Ascending aorta (tissue), 2 donors: ENCODE results near the gene MKNK2. TPM values are rescaled to one million over a fixed set of nuclear protein-coding genes. Genes with fewer than 3 reads are reported as not detected.

Source experiments
- DNase-seq, 2 donors: peaks; one replicate each; pipeline ENCODE4 v3.0.0-alpha.2; 2019; ENCODE audit warnings: low spot score in 2 of 2
- H3K27ac ChIP-seq, 2 donors: fragments of 200-600 bp; sonication (generic); one replicate each; pipeline ENCODE4 v1.5.1; 2016 to 2017; ENCODE audit warnings: mild to moderate bottlenecking in 1 of 2
- H3K27me3 ChIP-seq: fragments of 200-600 bp; sonication (generic); one replicate; pipeline ENCODE4 v1.5.1; 2017
- H3K36me3 ChIP-seq, 2 donors: fragments of 200-600 bp; sonication (generic); one replicate each; pipeline ENCODE4 v1.5.1; 2016
- H3K4me1 ChIP-seq, 2 donors: fragments of 200-600 bp; sonication (generic); one replicate each; pipeline ENCODE4 v1.5.1; 2016 to 2017; ENCODE audit warnings: mild to moderate bottlenecking in 1 of 2
- H3K4me3 ChIP-seq, 2 donors: fragments of 200-600 bp; sonication (generic); one replicate each; pipeline ENCODE4 v1.5.1; 2016 to 2017; ENCODE audit warnings: mild to moderate bottlenecking in 1 of 2
- H3K9me3 ChIP-seq, 2 donors: fragments of 200-600 bp; sonication (generic); one replicate each; pipeline ENCODE4 v1.5.1; 2016
- CTCF ChIP-seq, 3 experiments: fragments of 200-600 bp in 2 of 3; fragments of 450-650 bp in 1 of 3; sonication (generic) in 2 of 3; IDR thresholded peaks; one replicate each; pipeline ENCODE4 v1.5.1; 2016 to 2019; ENCODE audit warnings: antibody characterized with exemption in 3 of 3, mild to moderate bottlenecking in 1 of 3, moderate library complexity in 1 of 3
- intact Hi-C: fragments of 100-400 bp; cut with DNase I; formaldehyde crosslinking; loops from one replicate; pipeline ENCODE4 v1.15.1; 2023
- total RNA-seq: library from RNA; depleted of rRNA; stranded (reverse); fragments of >200 nt; gene quantifications from one replicate; pipeline ENCODE4 v1.1.0, GENCODE V29; 2016

MKNK2 gene
- total RNA-seq, 1 donor from 2014 or later, result 228 TPM

GRCh38 chr19:2077398-2077797 is 26.4 kb upstream of the MKNK2 start:
- intact Hi-C loops, result no loop called here
- no peaks in the 10 kb centered on the region for H3K9me3 ChIP-seq

GRCh38 chr19:2076526-2076944 is 25.5 kb upstream of the MKNK2 start:
- DNase-seq, result no peak
- no peak overlapping the region for H3K4me3 ChIP-seq
- no peaks in the 10 kb centered on the region for H3K9me3 ChIP-seq
- TF ChIP-seq CTCF (IDR thresholded peaks at IDR 0.05), result no peak
- intact Hi-C loops, result no loop called here
- H3K27me3 ChIP-seq, result no peaks in the 10 kb centered on the region
- peaks cover 76 to 93% of the 10 kb centered on the region in 2 donors for H3K36me3 ChIP-seq
- H3K4me1 ChIP-seq, result no peaks in the 10 kb centered on the region
- H3K27ac ChIP-seq, result no peak overlapping the region

More at GRCh38 chr19:2077398-2077797, 26.4 kb upstream of the MKNK2 start:
- Histone ChIP-seq H3K4me3 (no peak overlapping the region), H3K36me3 (peaks cover 67 to 85% of the 10 kb centered on the region in 2 donors), H3K27me3 (no peaks in the 10 kb centered on the region), H3K4me1 (no peaks in the 10 kb centered on the region), H3K27ac (no peak overlapping the region)
- TF ChIP-seq CTCF (IDR thresholded peaks at IDR 0.05), result no peak
- DNase-seq, result no peak

GRCh38 chr19:2072757-2073551 is 21.9 kb upstream of the MKNK2 start:
- Histone ChIP-seq H3K27ac (no peak overlapping the region), H3K36me3 (peaks cover 58 to 67% of the 10 kb centered on the region in 2 donors), H3K27me3 (no peaks in the 10 kb centered on the region), H3K9me3 (no peaks in the 10 kb centered on the region), H3K4me1 (peaks cover 0 to 6% of the 10 kb centered on the region in 2 donors), H3K4me3 (no peak overlapping the region)
- no peak for TF ChIP-seq CTCF (IDR thresholded peaks at IDR 0.05)
- intact Hi-C loops, result no loop called here
- DNase-seq, result no peak

GRCh38 chr19:2070986-2071673 is 20.1 kb upstream of the MKNK2 start:
- peaks cover 40 to 49% of the 10 kb centered on the region in 2 donors for H3K36me3 ChIP-seq
- H3K9me3 ChIP-seq, result no peaks in the 10 kb centered on the region
- intact Hi-C loops, result loop anchor here (2.0 kb wide), 1 partner anchor 142 kb away; no protein-coding TSS in a partner anchor
- H3K4me3 ChIP-seq, result no peak overlapping the region
- H3K27ac ChIP-seq, result no peak overlapping the region
- H3K27me3 ChIP-seq, result no peaks in the 10 kb centered on the region
- no peak for DNase-seq
- peaks cover 0 to 6% of the 10 kb centered on the region in 2 donors for H3K4me1 ChIP-seq
- no peak for TF ChIP-seq CTCF (IDR thresholded peaks at IDR 0.05)

- Histone ChIP-seq H3K36me3 (peaks cover 37 to 42% of the 10 kb centered on the region in 2 donors), H3K27ac (no peak overlapping the region), H3K9me3 (no peaks in the 10 kb centered on the region), H3K4me3 (no peak overlapping the region), H3K27me3 (no peaks in the 10 kb centered on the region), H3K4me1 (peaks cover 0 to 6% of the 10 kb centered on the region in 2 donors)
- intact Hi-C loops, result loop anchor here (2.0 kb wide), 1 partner anchor 142 kb away; no protein-coding TSS in a partner anchor
- TF ChIP-seq CTCF (IDR thresholded peaks at IDR 0.05), result no peak
- no peak for DNase-seq
Observed at GRCh38 chr19:2070436-2070827, 19.4 kb upstream of the MKNK2 start.
